Common myeloid progenitor, CD34-positive (primary cell): ENCODE results near the gene TOP2A.
A peak's percentile ranks its signal among the peaks of the same experiment; 100 is the strongest.

Experiments used
- CTCF ChIA-PET: fragments of 350-600 bp; sonication (Branson Sonifier 250); formaldehyde crosslinking; loops from one replicate; lab custom pipeline; 2021; ENCODE audit warnings: antibody characterized with exemption; lab: Charles Lee
- POLR2A ChIA-PET: fragments of 350-600 bp; sonication (Branson Sonifier 250); formaldehyde crosslinking; loops from one replicate; lab custom pipeline; 2021; ENCODE audit warnings: antibody characterized with exemption; lab: Charles Lee
- DNase-seq, 3 donors: peaks; one replicate each; pipeline versions ENCODE4 v3.0.0 to v3.0.0-alpha.2; 2013
- H3K27ac ChIP-seq, 2 experiments: 1 replicate in 1 of 2; 2 replicates in 1 of 2; pipeline ENCODE4 v1.7.0; 2013; ENCODE audit warnings: inconsistent platforms in 2 of 2, low read length in 2 of 2, mild to moderate bottlenecking in 2 of 2, low read depth in 1 of 2, moderate library complexity in 1 of 2; ENCODE audit not compliant: severe bottlenecking in 2 of 2, insufficient read depth in 1 of 2, poor library complexity in 1 of 2
- H3K27me3 ChIP-seq, 5 experiments: replicated peaks in 2 of 5; 1 replicate in 3 of 5; 2 replicates in 2 of 5; pipeline versions ENCODE4 v1.6.1 to v1.7.0; 2013; ENCODE audit warnings: low read length in 4 of 5, mild to moderate bottlenecking in 2 of 5, moderate library complexity in 2 of 5, inconsistent platforms in 1 of 5; ENCODE audit not compliant: insufficient read depth in 5 of 5, control insufficient read depth in 4 of 5
- H3K36me3 ChIP-seq, 4 experiments: 1 replicate in 2 of 4; 2 replicates in 2 of 4; pipeline versions ENCODE4 v1.6.1 to v1.7.0; 2013; ENCODE audit warnings: low read length in 3 of 4, control low read depth in 1 of 4, mild to moderate bottlenecking in 1 of 4; ENCODE audit not compliant: control insufficient read depth in 4 of 4, insufficient read depth in 4 of 4
- H3K4me1 ChIP-seq, 4 experiments: 1 replicate in 3 of 4; 2 replicates in 1 of 4; pipeline versions ENCODE4 v1.6.1 to v1.7.1; 2013; ENCODE audit warnings: low read length in 3 of 4, mild to moderate bottlenecking in 3 of 4, control low read depth in 1 of 4, inconsistent platforms in 1 of 4, moderate library complexity in 1 of 4; ENCODE audit not compliant: control insufficient read depth in 4 of 4, insufficient read depth in 4 of 4; ENCODE audit errors: control extremely low read depth in 1 of 4
- H3K4me3 ChIP-seq, 7 experiments: 1 replicate in 4 of 7; 2 replicates in 3 of 7; pipeline versions ENCODE4 v1.5.1 to v1.7.0; 2013; ENCODE audit warnings: mild to moderate bottlenecking in 7 of 7, low read length in 6 of 7, moderate library complexity in 6 of 7, inconsistent platforms in 2 of 7, low read depth in 2 of 7, control low read depth in 1 of 7; ENCODE audit not compliant: insufficient read depth in 4 of 7, control insufficient read depth in 1 of 7; ENCODE audit errors: extremely low read depth in 1 of 7
- H3K9me3 ChIP-seq, 5 experiments: 1 replicate in 4 of 5; 2 replicates in 1 of 5; pipeline versions ENCODE4 v1.6.1 to v1.7.1; 2013; ENCODE audit warnings: low read length in 4 of 5, mild to moderate bottlenecking in 2 of 5, inconsistent platforms in 1 of 5, low read depth in 1 of 5, moderate library complexity in 1 of 5; ENCODE audit not compliant: control insufficient read depth in 4 of 5, insufficient read depth in 2 of 5; ENCODE audit errors: control extremely low read depth in 1 of 5
- WGBS: methylation state at CpG from one replicate; pipeline ENCODE4 v1.1.5; 2013; ENCODE audit not compliant: insufficient coverage; 5-methylcytosine and 5-hydroxymethylcytosine counted together

Gene TOP2A

GRCh38 chr17:40344421-40345160, 73.1 kb downstream of the TOP2A start:
- ChIA-PET CTCF (interaction anchor here (8.5 to 32.6 kb wide), 2 partner anchors 9 to 32 kb away, joined by 90 to 1388 read pairs; partner anchors contain the start of genes CDC6 and RARA), POLR2A (interaction anchor here (0.6 to 8.3 kb wide), 6 partner anchors 13 to 275 kb away, joined by 3 to 195 read pairs (median 4); no protein-coding TSS in a partner anchor)
- Histone ChIP-seq H3K4me1 (peaks cover 23 to 97% (median 92%) of the 10 kb centered on the region in 4 experiments), H3K36me3 (peaks cover 0 to 19% (median 9%) of the 10 kb centered on the region in 4 experiments), H3K27me3 (no peaks in the 10 kb centered on the region), H3K4me3 (peak overlapping the region in 6 of 7 experiments; percentile 40 to 90 (median 62)), H3K27ac (peak overlapping the region in 1 of 2 experiments; percentile 43), H3K9me3 (no peaks in the 10 kb centered on the region)
- no peak for DNase-seq
- 13% methylated on average over 3 of the region's 7 CpGs for WGBS

GRCh38 chr17:40343219-40344119, 74.2 kb downstream of the TOP2A start:
- Histone ChIP-seq H3K27me3 (no peaks in the 10 kb centered on the region), H3K9me3 (no peaks in the 10 kb centered on the region), H3K4me3 (peak overlapping the region in 6 of 7 experiments; percentile 6 to 91 (median 78)), H3K27ac (no peak overlapping the region), H3K4me1 (peaks cover 27 to 99% (median 94%) of the 10 kb centered on the region in 4 experiments), H3K36me3 (peaks cover 0 to 9% (median 3%) of the 10 kb centered on the region in 4 experiments)
- ChIA-PET POLR2A (interaction anchor here (1.1 to 8.3 kb wide), 5 partner anchors 12 to 33 kb away, joined by 4 to 195 read pairs (median 14); no protein-coding TSS in a partner anchor), CTCF (interaction anchor here (8.5 to 32.6 kb wide), 2 partner anchors 10 to 31 kb away, joined by 90 to 1388 read pairs; partner anchors contain the start of genes CDC6 and RARA)
- no peak for DNase-seq
- 0% methylated on average over 2 of the region's 15 CpGs for WGBS

GRCh38 chr17:40342504-40343218, 75.0 kb downstream of the TOP2A start:
- DNase-seq = no peak
- H3K4me3 ChIP-seq = peak overlapping the region; percentile 38 to 91 (median 76)
- no peaks in the 10 kb centered on the region for H3K27me3 ChIP-seq
- H3K36me3 ChIP-seq = peaks cover 0 to 11% (median 3%) of the 10 kb centered on the region in 4 experiments
- WGBS = 2% methylated on average over 17 of the region's 38 CpGs
- ChIA-PET POLR2A (interaction anchor here (0.7 to 8.3 kb wide), 9 partner anchors 9 to 35 kb away, joined by 3 to 195 read pairs (median 5); no protein-coding TSS in a partner anchor), CTCF (interaction anchor here (8.5 to 32.6 kb wide), 2 partner anchors 11 to 30 kb away, joined by 90 to 1388 read pairs; partner anchors contain the start of genes CDC6 and RARA)
- peaks cover 25 to 99% (median 94%) of the 10 kb centered on the region in 4 experiments for H3K4me1 ChIP-seq
- H3K9me3 ChIP-seq = no peaks in the 10 kb centered on the region
- peak overlapping the region in 1 of 2 experiments; percentile 82 for H3K27ac ChIP-seq

GRCh38 chr17:40341808-40342503, 75.7 kb downstream of the TOP2A start:
- ChIA-PET CTCF (interaction anchor here (0.9 to 32.6 kb wide), 3 partner anchors 12 to 150 kb away, joined by 3 to 1388 read pairs (median 90); partner anchors contain the start of genes CDC6 and RARA), POLR2A (interaction anchor here (0.7 to 8.3 kb wide), 9 partner anchors 10 to 35 kb away, joined by 3 to 195 read pairs (median 5); no protein-coding TSS in a partner anchor)
- Histone ChIP-seq H3K27ac (peak overlapping the region; percentile 64 to 82), H3K4me1 (peaks cover 26 to 99% (median 94%) of the 10 kb centered on the region in 4 experiments), H3K27me3 (no peaks in the 10 kb centered on the region), H3K36me3 (peaks cover 0 to 14% (median 3%) of the 10 kb centered on the region in 4 experiments), H3K4me3 (peak overlapping the region; percentile 40 to 91 (median 76)), H3K9me3 (no peaks in the 10 kb centered on the region)
- 0% methylated on average over 38 of the region's 55 CpGs for WGBS
- DNase-seq = no peak

GRCh38 chr17:40340880-40341807, 76.6 kb downstream of the TOP2A start:
- peaks cover 26 to 95% (median 88%) of the 10 kb centered on the region in 4 experiments for H3K4me1 ChIP-seq
- peak overlapping the region; percentile 40 to 91 (median 76) for H3K4me3 ChIP-seq
- peak overlapping the region; percentile 64 to 82 for H3K27ac ChIP-seq
- peak; percentile 84 to 89 (median 84) for DNase-seq
- no peaks in the 10 kb centered on the region for H3K27me3 ChIP-seq
- 0% methylated on average over 38 of the region's 55 CpGs for WGBS
- POLR2A ChIA-PET = interaction anchor here (0.6 to 8.3 kb wide), 8 partner anchors 10 to 190 kb away, joined by 3 to 195 read pairs (median 4); no protein-coding TSS in a partner anchor
- H3K9me3 ChIP-seq = no peaks in the 10 kb centered on the region
- CTCF ChIA-PET = interaction anchor here (0.9 to 32.6 kb wide), 4 partner anchors 12 to 149 kb away, joined by 3 to 1388 read pairs (median 48); partner anchors contain the start of genes CDC6 and RARA
- peaks cover 0 to 14% (median 3%) of the 10 kb centered on the region in 4 experiments for H3K36me3 ChIP-seq
